Activated T-helper 2 cell treated with anti-CD3 and anti-CD28 coated beads, Interferon-gamma antibody, Interleukin-2, Interleukin-4, amounts not matched to agents 10 μg/mL and 5 μg/mL and 100 μg/mL, durations not matched to agents 14 hours and 24 hours and 36 hours (primary cell): ENCODE measurements around the gene NYAP2. TPM values are rescaled to one million over a fixed set of nuclear protein-coding genes. Genes with fewer than 3 reads are reported as not detected.

Experiments used
- DNase-seq: peaks from one replicate; pipeline ENCODE4 v3.0.0; 2021; ENCODE audit warnings: low spot score
- H3K27ac Mint-ChIP-seq: one replicate; pipeline ENCODE4 v1.8.0; 2021; ENCODE audit warnings: mixed read lengths
- H3K27me3 Mint-ChIP-seq: one replicate; pipeline ENCODE4 v1.8.0; 2021; ENCODE audit warnings: low read depth, mixed read lengths
- H3K36me3 Mint-ChIP-seq: one replicate; pipeline ENCODE4 v1.8.0; 2021; ENCODE audit warnings: low read depth, mixed read lengths
- H3K4me1 Mint-ChIP-seq: one replicate; pipeline ENCODE4 v1.8.0; 2021; ENCODE audit warnings: low read depth, mixed read lengths
- H3K4me3 Mint-ChIP-seq: one replicate; pipeline ENCODE4 v1.8.0; 2021; ENCODE audit warnings: low read depth, mild to moderate bottlenecking, moderate library complexity, mixed read lengths
- H3K9me3 Mint-ChIP-seq: one replicate; pipeline ENCODE4 v1.8.0; 2021; ENCODE audit warnings: mixed read lengths
- intact Hi-C: fragments of 100-400 bp; cut with micrococcal nuclease; formaldehyde crosslinking; loops from one replicate; pipeline ENCODE4 v1.15.1; 2023
- total RNA-seq: library from RNA; stranded (reverse); gene quantifications from 2 replicates; pipeline ENCODE4 v1.2.3, GENCODE V29; 2022

Gene NYAP2
- total RNA-seq, 1 donor from 2014 or later, result not detected

DNA sequence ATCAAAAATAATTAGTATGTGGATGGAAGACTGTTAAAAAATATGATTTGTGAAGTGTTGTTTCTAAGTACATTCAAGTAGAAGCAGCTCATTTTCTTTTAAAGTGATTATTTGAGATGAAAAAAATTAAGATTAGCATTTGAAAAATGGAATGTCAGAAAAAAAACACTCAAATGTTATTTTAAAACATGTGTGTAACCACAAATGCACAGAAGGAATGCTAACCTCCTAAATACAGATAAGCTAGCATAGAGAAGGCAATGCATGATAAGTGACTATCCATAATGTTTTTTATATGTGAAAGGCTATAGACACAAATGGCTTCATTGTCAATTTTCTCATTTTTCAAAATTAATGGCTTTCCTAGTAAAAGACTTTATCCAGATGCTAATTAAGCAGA is 198.9 kb downstream of the NYAP2 start:
- no peak overlapping the region for H3K4me3 Mint-ChIP-seq
- peaks cover 5% of the 10 kb centered on the region for H3K4me1 Mint-ChIP-seq
- peaks cover 7% of the 10 kb centered on the region for H3K9me3 Mint-ChIP-seq
- no peak overlapping the region for H3K27ac Mint-ChIP-seq
- no peaks in the 10 kb centered on the region for H3K36me3 Mint-ChIP-seq
- no peaks in the 10 kb centered on the region for H3K27me3 Mint-ChIP-seq
- intact Hi-C loops, result no loop called here
- no peak for DNase-seq

DNA sequence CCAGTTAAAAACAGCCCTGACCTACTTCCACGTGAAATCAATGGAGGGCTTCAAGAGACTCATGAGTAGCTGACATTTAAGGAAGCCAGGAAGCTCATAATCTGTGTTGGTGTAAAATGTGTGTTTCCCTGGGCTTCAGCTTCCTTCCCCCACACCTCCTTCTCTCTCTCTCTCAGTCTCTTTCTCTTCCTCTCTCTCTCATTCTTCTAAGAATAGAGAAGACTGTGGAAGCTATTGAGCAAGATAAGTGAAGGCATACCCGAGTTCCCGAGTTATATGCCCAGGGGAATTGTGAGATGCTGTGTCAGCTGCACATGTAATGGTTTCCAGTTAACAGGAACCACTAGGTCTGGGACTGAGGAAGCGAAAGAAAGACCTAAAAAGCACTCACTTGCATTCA is 199.4 kb downstream of the NYAP2 start:
- Mint-ChIP-seq H3K27ac (no peak overlapping the region), H3K36me3 (no peaks in the 10 kb centered on the region), H3K4me1 (peaks cover 5% of the 10 kb centered on the region), H3K9me3 (peaks cover 7% of the 10 kb centered on the region), H3K4me3 (no peak overlapping the region), H3K27me3 (no peaks in the 10 kb centered on the region)
- DNase-seq, result no peak
- intact Hi-C loops, result no loop called here

DNA sequence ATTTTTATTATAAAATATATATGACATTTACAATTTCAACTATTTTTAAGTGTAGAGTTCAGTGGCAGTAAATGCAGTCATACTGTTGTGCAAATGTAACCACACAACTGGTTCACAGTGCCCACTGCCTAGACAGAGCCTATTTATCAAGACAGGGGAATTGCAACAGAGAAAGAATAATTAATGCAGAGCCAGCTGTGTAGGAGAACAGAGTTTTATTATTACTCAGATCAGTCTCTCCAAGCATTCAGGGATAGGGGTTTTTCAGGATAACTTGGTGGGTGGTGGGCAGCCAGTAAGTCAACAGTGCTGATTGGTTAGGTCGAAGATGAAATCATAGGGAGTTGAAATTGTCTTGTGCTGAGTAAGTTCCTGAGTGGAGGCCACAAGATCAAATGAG is 200.3 kb downstream of the NYAP2 start:
- no peak overlapping the region for H3K27ac Mint-ChIP-seq
- intact Hi-C loops, result no loop called here
- no peaks in the 10 kb centered on the region for H3K27me3 Mint-ChIP-seq
- no peak overlapping the region for H3K4me3 Mint-ChIP-seq
- no peaks in the 10 kb centered on the region for H3K36me3 Mint-ChIP-seq
- H3K9me3 Mint-ChIP-seq, result peaks cover 7% of the 10 kb centered on the region
- no peak for DNase-seq
- H3K4me1 Mint-ChIP-seq, result peaks cover 5% of the 10 kb centered on the region

DNA sequence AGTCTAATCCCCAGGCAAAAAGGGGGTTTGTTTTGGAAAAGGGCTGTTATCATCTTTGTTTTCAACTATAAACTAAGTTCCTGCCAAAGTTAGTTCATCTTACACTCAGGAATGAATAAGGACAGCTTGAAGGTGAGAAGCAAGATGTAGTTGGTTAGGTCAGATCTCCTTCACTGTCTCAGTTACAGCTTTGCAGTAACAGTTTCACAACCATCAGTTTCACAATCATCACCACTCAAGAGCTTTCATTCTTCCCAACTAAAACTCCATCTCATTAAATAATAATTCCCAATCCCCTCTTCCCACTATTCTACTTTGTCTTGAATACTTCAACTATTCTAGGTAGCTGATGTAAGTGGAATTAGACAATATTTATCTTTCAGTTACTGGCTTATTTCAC is 200.9 kb downstream of the NYAP2 start:
- no peak for DNase-seq
- no peak overlapping the region for H3K27ac Mint-ChIP-seq
- peaks cover 5% of the 10 kb centered on the region for H3K4me1 Mint-ChIP-seq
- intact Hi-C loops, result no loop called here
- H3K36me3 Mint-ChIP-seq, result no peaks in the 10 kb centered on the region
- H3K9me3 Mint-ChIP-seq, result peaks cover 7% of the 10 kb centered on the region
- H3K4me3 Mint-ChIP-seq, result no peak overlapping the region
- H3K27me3 Mint-ChIP-seq, result no peaks in the 10 kb centered on the region

DNA sequence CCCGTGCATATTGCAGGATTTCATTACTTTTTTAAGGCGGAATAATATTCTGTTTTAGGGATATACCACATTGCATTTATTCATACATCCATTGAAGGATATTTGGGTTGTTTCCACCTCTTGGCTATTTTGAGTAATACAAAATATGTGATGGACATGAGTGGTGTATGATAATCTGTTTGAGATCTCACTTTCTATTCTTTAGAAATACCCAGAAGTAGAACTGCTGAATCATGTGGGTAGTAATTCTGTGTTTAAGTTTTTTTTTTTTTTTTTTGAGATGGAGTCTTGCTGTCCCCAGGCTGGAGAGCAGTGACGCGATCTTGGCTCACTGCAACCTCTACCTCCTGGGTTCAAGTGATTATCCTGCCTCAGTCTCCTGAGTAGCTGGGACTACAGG is 201.4 kb downstream of the NYAP2 start:
- Mint-ChIP-seq H3K27me3 (no peaks in the 10 kb centered on the region), H3K36me3 (no peaks in the 10 kb centered on the region), H3K4me1 (peaks cover 5% of the 10 kb centered on the region), H3K9me3 (peaks cover 7% of the 10 kb centered on the region), H3K4me3 (no peak overlapping the region), H3K27ac (no peak overlapping the region)
- intact Hi-C loops, result no loop called here
- DNase-seq, result no peak

DNA sequence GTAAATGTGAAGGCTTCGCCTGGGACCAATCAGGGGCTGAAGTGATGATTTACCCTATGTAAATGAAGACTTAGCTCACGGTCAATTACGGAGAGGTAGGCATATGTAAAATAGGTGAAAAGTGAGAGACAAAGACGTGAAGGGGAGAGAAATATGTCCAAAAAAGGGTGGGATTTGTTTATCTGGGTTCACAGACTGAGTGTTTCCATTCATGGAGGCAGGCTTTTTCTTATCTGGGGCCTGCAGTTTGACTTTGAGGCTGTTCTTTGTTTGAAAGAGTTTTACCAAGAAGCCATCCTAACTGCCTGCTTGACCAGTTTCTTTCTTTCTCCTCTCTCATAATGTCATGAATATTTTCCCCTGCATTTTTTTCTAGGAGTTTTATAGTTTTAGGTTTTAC is 202.7 kb downstream of the NYAP2 start:
- no peak overlapping the region for H3K4me3 Mint-ChIP-seq
- H3K27me3 Mint-ChIP-seq, result no peaks in the 10 kb centered on the region
- intact Hi-C loops, result no loop called here
- H3K27ac Mint-ChIP-seq, result no peak overlapping the region
- peaks cover 5% of the 10 kb centered on the region for H3K4me1 Mint-ChIP-seq
- peaks cover 7% of the 10 kb centered on the region for H3K9me3 Mint-ChIP-seq
- no peaks in the 10 kb centered on the region for H3K36me3 Mint-ChIP-seq
- DNase-seq, result no peak

DNA sequence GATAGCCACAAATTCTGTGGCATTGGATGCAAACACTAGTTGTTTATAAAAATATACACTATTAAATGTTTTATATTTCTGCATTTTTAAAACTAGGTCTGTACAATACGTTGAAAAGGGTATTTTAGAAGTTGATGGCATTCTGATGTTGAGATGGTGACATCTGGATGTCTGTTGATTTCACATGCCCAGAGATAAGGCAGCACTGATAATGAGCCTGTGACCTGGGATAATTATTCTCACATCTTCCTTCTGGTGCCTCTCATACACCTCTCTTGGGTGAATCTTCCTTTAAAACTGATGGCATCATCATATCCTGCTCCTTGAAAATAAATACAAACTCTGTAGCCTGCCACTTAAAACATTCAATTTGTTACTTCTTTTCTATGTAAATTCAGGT is 208.6 kb downstream of the NYAP2 start:
- H3K27me3 Mint-ChIP-seq, result peaks cover 2% of the 10 kb centered on the region
- H3K9me3 Mint-ChIP-seq, result no peaks in the 10 kb centered on the region
- no peak overlapping the region for H3K27ac Mint-ChIP-seq
- no peak overlapping the region for H3K4me3 Mint-ChIP-seq
- no peaks in the 10 kb centered on the region for H3K4me1 Mint-ChIP-seq
- intact Hi-C loops, result no loop called here
- no peak for DNase-seq
- H3K36me3 Mint-ChIP-seq, result no peaks in the 10 kb centered on the region

DNA sequence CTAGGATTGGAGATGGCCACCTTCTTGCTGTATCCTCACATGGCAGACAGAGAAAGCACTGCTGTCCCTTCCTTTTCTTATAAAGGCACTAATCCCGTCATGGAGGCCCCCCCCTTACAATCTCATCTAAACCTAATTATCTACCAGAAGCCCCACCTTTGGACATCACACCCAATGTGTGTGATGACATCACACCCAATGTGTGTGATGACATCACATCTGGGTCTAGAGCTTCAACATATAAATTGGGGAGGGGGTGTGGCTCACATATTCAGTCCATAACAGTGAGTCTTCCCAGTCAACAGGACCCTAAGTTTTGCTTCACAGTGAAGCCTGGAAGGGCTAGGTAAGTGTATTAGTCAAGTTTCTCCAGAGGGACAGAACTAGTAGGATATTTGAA is 213.1 kb downstream of the NYAP2 start:
- intact Hi-C loops, result no loop called here
- Mint-ChIP-seq H3K36me3 (no peaks in the 10 kb centered on the region), H3K27ac (no peak overlapping the region), H3K27me3 (peaks cover 2% of the 10 kb centered on the region), H3K4me1 (no peaks in the 10 kb centered on the region), H3K9me3 (no peaks in the 10 kb centered on the region), H3K4me3 (no peak overlapping the region)
- no peak for DNase-seq

DNA sequence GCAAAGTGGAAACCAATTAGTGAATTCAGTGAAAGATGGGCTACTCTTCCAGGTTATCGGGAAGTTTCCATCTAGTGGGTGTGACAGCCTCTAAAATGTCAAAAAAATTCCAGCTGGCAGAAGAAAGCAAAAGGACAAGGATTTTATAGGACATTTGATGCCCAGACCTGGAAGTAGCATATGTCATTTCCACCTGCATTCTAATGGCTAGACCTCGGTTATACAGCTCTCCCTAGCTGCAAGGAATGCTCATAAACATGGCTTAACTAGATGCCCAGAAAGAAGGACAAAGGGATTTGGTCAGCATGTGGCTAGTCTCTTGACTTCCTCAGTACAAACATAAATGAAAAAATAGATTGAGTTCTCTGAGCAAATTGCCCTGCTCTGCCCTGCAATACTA is 215.4 kb downstream of the NYAP2 start:
- intact Hi-C loops, result no loop called here
- Mint-ChIP-seq H3K9me3 (no peaks in the 10 kb centered on the region), H3K36me3 (no peaks in the 10 kb centered on the region), H3K4me3 (no peak overlapping the region), H3K27me3 (peaks cover 2% of the 10 kb centered on the region), H3K27ac (no peak overlapping the region), H3K4me1 (no peaks in the 10 kb centered on the region)
- no peak for DNase-seq

DNA sequence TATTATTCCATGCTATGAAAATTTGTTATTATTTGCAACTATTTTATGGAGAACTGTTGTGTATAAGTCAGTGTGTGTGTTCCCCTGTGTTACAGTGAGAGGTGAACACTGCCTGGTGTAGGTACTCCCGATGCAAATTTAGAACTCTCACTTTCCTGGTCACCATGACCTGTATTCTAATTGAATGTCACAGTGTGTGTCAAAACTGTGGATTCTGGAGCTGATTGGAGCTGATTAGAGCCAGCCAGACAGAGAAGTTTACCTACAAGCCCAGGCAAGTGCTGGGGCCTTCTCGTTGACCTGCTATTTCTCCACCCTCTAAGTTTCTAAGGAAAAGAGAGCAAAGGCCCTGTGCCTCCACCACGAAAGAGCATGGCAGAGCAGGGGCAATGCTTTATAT is 216.0 kb downstream of the NYAP2 start:
- Mint-ChIP-seq H3K4me3 (no peak overlapping the region), H3K36me3 (no peaks in the 10 kb centered on the region)

DNA sequence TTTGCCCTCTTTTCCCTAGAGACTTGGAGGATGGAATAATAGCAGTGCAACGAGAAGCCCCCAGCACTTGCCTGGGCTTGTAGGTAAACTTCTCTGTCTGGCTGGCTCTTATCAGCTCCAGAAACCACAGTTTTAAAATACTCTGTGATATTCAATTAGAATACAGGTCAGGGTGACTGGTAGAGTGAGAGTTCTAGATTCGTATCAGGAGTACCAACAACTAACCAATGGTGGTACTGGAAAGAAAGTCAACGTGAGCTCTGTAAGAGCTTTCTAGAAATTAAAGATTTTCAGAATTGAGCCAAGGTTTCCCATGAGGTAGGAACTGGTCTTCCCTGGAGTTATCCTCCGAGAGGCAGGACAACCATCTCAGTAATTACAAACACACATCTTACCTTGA is 216.9 kb downstream of the NYAP2 start:
- DNase-seq, result no peak
- intact Hi-C loops, result no loop called here
- no peak overlapping the region for H3K4me3 Mint-ChIP-seq

More for the DNA sequence above, 216.0 kb downstream of the NYAP2 start:
- peaks cover 2% of the 10 kb centered on the region for H3K27me3 Mint-ChIP-seq
- H3K27ac Mint-ChIP-seq, result no peak overlapping the region
- no peak for DNase-seq
- no peaks in the 10 kb centered on the region for H3K9me3 Mint-ChIP-seq
- H3K4me1 Mint-ChIP-seq, result no peaks in the 10 kb centered on the region
- intact Hi-C loops, result no loop called here

DNA sequence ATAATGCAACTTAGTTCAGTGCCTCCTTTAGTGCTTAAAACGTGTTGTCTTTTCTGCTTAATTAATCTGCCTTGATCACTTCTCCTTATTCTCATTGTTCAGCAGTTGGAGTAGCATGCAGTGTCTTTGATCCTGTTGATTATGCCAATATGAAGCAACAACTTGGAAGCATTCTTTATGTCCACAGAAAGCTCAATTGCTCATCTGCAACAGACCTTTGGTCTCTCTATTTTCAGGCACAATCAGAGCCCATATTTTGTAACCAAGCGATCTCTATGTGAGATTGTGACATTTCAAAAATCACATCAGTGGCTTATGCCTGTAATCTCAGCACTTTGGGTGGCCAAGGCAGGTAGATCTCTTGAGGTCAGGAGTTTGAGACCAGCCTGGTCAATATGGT is 217.3 kb downstream of the NYAP2 start:
- no peak overlapping the region for H3K27ac Mint-ChIP-seq
- no peaks in the 10 kb centered on the region for H3K9me3 Mint-ChIP-seq
- H3K4me1 Mint-ChIP-seq, result no peaks in the 10 kb centered on the region
- no peak for DNase-seq
- H3K27me3 Mint-ChIP-seq, result no peaks in the 10 kb centered on the region
- no peaks in the 10 kb centered on the region for H3K36me3 Mint-ChIP-seq
- no peak overlapping the region for H3K4me3 Mint-ChIP-seq
- intact Hi-C loops, result no loop called here

More for the DNA sequence above, 216.9 kb downstream of the NYAP2 start:
- Mint-ChIP-seq H3K9me3 (no peaks in the 10 kb centered on the region), H3K36me3 (no peaks in the 10 kb centered on the region), H3K27ac (no peak overlapping the region), H3K4me1 (no peaks in the 10 kb centered on the region), H3K27me3 (no peaks in the 10 kb centered on the region)

DNA sequence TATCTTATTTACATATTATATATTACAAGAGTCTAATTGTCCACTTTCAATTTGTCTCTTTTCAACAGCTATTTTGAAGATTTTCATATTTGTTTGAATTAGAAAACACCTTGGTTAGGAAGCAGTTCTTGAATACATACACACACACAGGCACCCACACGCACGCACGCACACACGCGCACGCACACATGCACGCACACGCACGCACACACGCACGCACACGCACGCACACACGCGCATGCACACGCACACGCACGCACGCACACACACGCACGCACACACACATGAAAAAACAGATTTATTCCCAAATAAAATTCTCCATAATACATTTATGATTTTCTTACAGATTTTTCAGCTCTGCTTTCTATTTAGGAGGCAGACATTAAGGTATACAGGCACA is 220.7 kb downstream of the NYAP2 start:
- Mint-ChIP-seq H3K27me3 (no peaks in the 10 kb centered on the region), H3K36me3 (no peaks in the 10 kb centered on the region), H3K27ac (no peak overlapping the region), H3K4me3 (no peak overlapping the region), H3K9me3 (no peaks in the 10 kb centered on the region), H3K4me1 (no peaks in the 10 kb centered on the region)
- no peak for DNase-seq
- intact Hi-C loops, result no loop called here

DNA sequence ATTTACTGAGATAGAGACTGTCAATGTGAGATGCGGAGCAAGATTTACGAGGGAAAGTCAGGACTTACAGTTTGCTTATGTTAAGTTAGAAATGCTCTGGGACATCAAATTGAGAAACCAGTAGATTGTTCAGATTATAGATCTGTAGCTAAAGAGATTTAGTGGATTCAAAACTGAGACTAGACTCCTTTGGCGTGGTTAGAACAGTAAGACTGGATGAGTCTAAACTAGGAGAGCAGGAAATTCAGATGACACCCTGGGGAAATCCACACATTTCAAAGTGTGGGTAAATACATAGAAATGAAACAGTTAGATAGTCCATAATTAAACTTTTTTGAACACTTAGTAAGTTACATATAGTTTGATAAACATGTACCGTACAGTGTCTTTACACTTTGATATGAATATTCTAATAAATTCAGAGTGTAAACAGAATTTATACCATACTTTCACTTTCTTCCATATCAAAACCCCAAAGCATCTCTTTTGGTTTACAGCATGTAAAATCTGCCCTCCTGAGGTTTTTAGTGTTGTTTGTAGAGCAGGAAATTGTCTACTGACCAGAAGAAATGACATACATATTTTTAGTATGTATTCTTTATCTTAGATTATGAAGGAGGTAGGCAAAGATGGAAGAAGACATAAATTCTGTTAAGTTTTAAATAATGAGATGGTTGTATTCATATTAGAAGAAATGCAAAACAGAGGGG is 231.5 kb downstream of the NYAP2 start:
- Mint-ChIP-seq H3K4me3 (no peak overlapping the region), H3K27ac (no peak overlapping the region), H3K27me3 (peaks cover 14% of the 10 kb centered on the region), H3K36me3 (no peaks in the 10 kb centered on the region), H3K4me1 (peaks cover 6% of the 10 kb centered on the region), H3K9me3 (no peaks in the 10 kb centered on the region)
- intact Hi-C loops, result no loop called here
- DNase-seq, result no peak
